Measurements from ENCODE around the gene ST3GAL3. TPM values are rescaled to one million over a fixed set of nuclear protein-coding genes. Genes with fewer than 3 reads are reported as not detected.

Gene ST3GAL3
- total and polyA plus RNA-seq, 2 of the 13 experiments (the other 11 are each of a cell fraction or from before 2014, with no cell fraction given) = 5.1 to 8.1 TPM

- TF ChIP-seq XRCC5 (optimal IDR thresholded peaks at IDR 0.05; ENCODE audit: low read length) (no peak), MYPOP (CRISPR knock-in tag; IDR thresholded peaks at IDR 0.05) (no peak), MED8 (CRISPR knock-in tag; IDR thresholded peaks at IDR 0.05; ENCODE audit: insufficient replicate concordance) (no peak), ZNF337 (CRISPR knock-in tag; IDR thresholded peaks at IDR 0.05; ENCODE audit: borderline replicate concordance, low read depth) (no peak), ZEB1 (IDR thresholded peaks at IDR 0.05; ENCODE audit: insufficient replicate concordance, low read depth) (peak; percentile 68), CAMTA2 (CRISPR knock-in tag; IDR thresholded peaks at IDR 0.05; ENCODE audit: borderline replicate concordance) (0 out of 2 replicates have a peak, but pooled peaks have one; percentile 51), SRF (IDR thresholded peaks at IDR 0.05; ENCODE audit: low read depth, low read length) (no peak), NCOA2 (CRISPR knock-in tag; IDR thresholded peaks at IDR 0.05) (no peak), ZNF790 (CRISPR knock-in tag; IDR thresholded peaks at IDR 0.05; ENCODE audit: borderline replicate concordance) (no peak), ERF (CRISPR knock-in tag; IDR thresholded peaks at IDR 0.05) (no peak), RBFOX2 (IDR thresholded peaks at IDR 0.05; ENCODE audit: low read depth, low read length) (0 out of 2 replicates have a peak, but pooled peaks have one; percentile 7), CHCHD3 (CRISPR knock-in tag; IDR thresholded peaks at IDR 0.05) (0 out of 2 replicates have a peak, but pooled peaks have one; percentile 9), ZNF3 (CRISPR knock-in tag; IDR thresholded peaks at IDR 0.05) (no peak), ZNF629 (CRISPR knock-in tag; conservative IDR thresholded peaks at IDR 0.05) (peak; percentile 36), NFKB2 (CRISPR knock-in tag; IDR thresholded peaks at IDR 0.05; ENCODE audit: borderline replicate concordance) (no peak), ZNF883 (CRISPR knock-in tag; IDR thresholded peaks at IDR 0.05; ENCODE audit: not compliant biosample characterization) (no peak), POGZ (CRISPR knock-in tag; IDR thresholded peaks at IDR 0.05) (no peak), ONECUT2 (CRISPR knock-in tag; IDR thresholded peaks at IDR 0.05) (no peak), ZNF510 (CRISPR knock-in tag; IDR thresholded peaks at IDR 0.05; ENCODE audit: low read depth) (no peak), ATF3 (CRISPR knock-in tag; IDR thresholded peaks at IDR 0.05) (no peak), SP1 (IDR thresholded peaks at IDR 0.05) (no peak), SP1 (CRISPR knock-in tag; IDR thresholded peaks at IDR 0.05) (no peak), PPARG (CRISPR knock-in tag; conservative IDR thresholded peaks at IDR 0.05) (peak; percentile 48; the same call in 1 of the 2 replicates), TGIF2 (CRISPR knock-in tag; IDR thresholded peaks at IDR 0.05) (no peak), ZNF772 (CRISPR knock-in tag; IDR thresholded peaks at IDR 0.05) (0 out of 2 replicates have a peak, but pooled peaks have one; percentile 36), SNAI1 (CRISPR knock-in tag; IDR thresholded peaks at IDR 0.05; ENCODE audit: borderline replicate concordance) (no peak), ZNF160 (CRISPR knock-in tag; IDR thresholded peaks at IDR 0.05) (no peak), PHB2 (IDR thresholded peaks at IDR 0.05; ENCODE audit: partially characterized antibody) (no peak)
- TF ChIP-seq, protein P1, sequence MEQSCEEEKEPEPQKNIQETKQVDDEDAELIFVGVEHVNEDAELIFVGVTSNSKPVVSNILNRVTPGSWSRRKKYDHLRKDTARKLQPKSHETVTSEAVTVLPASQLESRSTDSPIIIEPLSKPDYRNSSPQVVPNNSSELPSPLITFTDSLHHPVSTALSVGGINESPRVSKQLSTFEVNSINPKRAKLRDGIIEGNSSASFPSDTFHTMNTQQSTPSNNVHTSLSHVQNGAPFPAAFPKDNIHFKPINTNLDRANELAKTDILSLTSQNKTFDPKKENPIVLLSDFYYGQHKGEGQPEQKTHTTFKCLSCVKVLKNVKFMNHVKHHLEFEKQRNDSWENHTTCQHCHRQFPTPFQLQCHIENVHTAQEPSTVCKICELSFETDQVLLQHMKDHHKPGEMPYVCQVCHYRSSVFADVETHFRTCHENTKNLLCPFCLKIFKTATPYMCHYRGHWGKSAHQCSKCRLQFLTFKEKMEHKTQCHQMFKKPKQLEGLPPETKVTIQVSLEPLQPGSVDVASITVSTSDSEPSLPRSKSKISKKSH (CRISPR knock-in tag; IDR thresholded peaks at IDR 0.05; ENCODE audit: borderline replicate concordance) = peak; percentile 41; the same call in 1 of the 2 replicates
These were observed 228.5 kb downstream of the ST3GAL3 start (continued) for GRCh38 chr1:43935711-43936427.

Data from HepG2 (cell line).